K562 (cell line): ENCODE data around the gene BRCC3. TPM values are rescaled to one million over a fixed set of nuclear protein-coding genes. Genes with fewer than 3 reads are reported as not detected.

ENCODE experiments used
- ATAC-seq: fragments of 200-7000 bp; cut with Tn5 transposase; 3 replicates; pipeline ENCODE4 v1.9.1; 2020; ENCODE audit warnings: moderate library complexity
- BruUV-seq: library from RNA; stranded (reverse); fragments of 400-500 nt; replicated peaks from 2 replicates; lab custom pipeline; 2021; lab: Mats Ljungman, UMichigan
- CTCF ChIA-PET: fragments of 300-600 bp; formaldehyde crosslinking; extraction: SDS; loops from one replicate; lab custom pipeline; 2021; ENCODE audit warnings: low intra/inter-chr PET ratio; lab: Yijun Ruan, JAX
- POLR2A ChIA-PET: fragments of 300-600, 350-650 bp; sonication (Branson Sonifier 250); formaldehyde crosslinking; extraction: SDS; loops from one replicate; lab custom pipeline; 2021; ENCODE audit warnings: antibody characterized with exemption, inconsistent platforms; lab: Yijun Ruan, JAX
- DNase-seq, 4 experiments: peaks; one replicate each; pipeline versions ENCODE4 v3.0.0 to v3.0.0-alpha.2; 2011 to 2018; ENCODE audit warnings: low spot score in 3 of 4, mixed read lengths in 3 of 4; ENCODE audit errors: extremely low read depth in 1 of 4
- FAIRE-seq: peaks from 2 replicates; lab custom pipeline; 2011; peaks lifted over from hg19 to GRCh38; lab: Jason Lieb, UNC
- H2AFZ ChIP-seq: 2 replicates; pipeline ENCODE4 v1.6.0; 2011; ENCODE audit warnings: low read depth, low read length, control low read depth, inconsistent platforms
- H3K27ac ChIP-seq: fragments of 200-600 bp; 3 replicates; pipeline ENCODE4 v1.8.0; 2011; ENCODE audit warnings: low read depth, mild to moderate bottlenecking, control low read depth, inconsistent platforms, low read length, moderate library complexity, mixed read lengths; ENCODE audit errors: extremely low read depth
- H3K27me3 ChIP-seq, 2 experiments: fragments of 300-600 bp in 1 of 2; 2 replicates in 1 of 2; 3 replicates in 1 of 2; pipeline versions ENCODE4 v1.6.0 to v1.8.0; 2011; ENCODE audit warnings: inconsistent platforms in 2 of 2, low read length in 2 of 2, mild to moderate bottlenecking in 1 of 2, mixed read lengths in 1 of 2, moderate library complexity in 1 of 2; ENCODE audit not compliant: control insufficient read depth in 2 of 2, insufficient read depth in 2 of 2
- H3K36me3 ChIP-seq: fragments of 300-600 bp; 3 replicates; pipeline ENCODE4 v1.8.0; 2011; ENCODE audit warnings: mild to moderate bottlenecking, low read length, inconsistent platforms; ENCODE audit not compliant: control insufficient read depth, insufficient read depth
- H3K4me1 ChIP-seq, 2 experiments: fragments of 200-600 bp in 1 of 2; replicated peaks in 1 of 2; 2 replicates in 1 of 2; 3 replicates in 1 of 2; pipeline versions ENCODE4 v1.5.1 to v1.8.0; 2011; ENCODE audit warnings: inconsistent platforms in 2 of 2, low read length in 2 of 2, mild to moderate bottlenecking in 1 of 2, mixed read lengths in 1 of 2, moderate library complexity in 1 of 2; ENCODE audit not compliant: control insufficient read depth in 2 of 2, insufficient read depth in 2 of 2
- H3K4me2 ChIP-seq: 2 replicates; pipeline ENCODE4 v1.6.1; 2011; ENCODE audit warnings: low read length, control low read depth, inconsistent platforms, mixed read lengths; ENCODE audit not compliant: insufficient read depth
- H3K4me3 ChIP-seq: fragments of 200-600 bp; sonication (generic), shearing (Covaris generic); 2 replicates; pipeline ENCODE4 v1.5.1; 2016; ENCODE audit warnings: control low read depth, inconsistent platforms
- H3K79me2 ChIP-seq: fragments of 200-600 bp; 3 replicates; pipeline ENCODE4 v1.8.0; 2011; ENCODE audit warnings: low read length, inconsistent platforms; ENCODE audit not compliant: control insufficient read depth, insufficient read depth
- H3K9ac ChIP-seq, 2 experiments: 2 replicates each; pipeline versions ENCODE4 v1.6.0 to v1.6.1; 2011; ENCODE audit warnings: low read depth in 2 of 2, low read length in 2 of 2, control low read depth in 1 of 2, inconsistent platforms in 1 of 2, mild to moderate bottlenecking in 1 of 2, mixed read lengths in 1 of 2; ENCODE audit not compliant: insufficient read depth in 1 of 2
- H3K9me1 ChIP-seq: one replicate; pipeline ENCODE4 v1.6.0; 2011; ENCODE audit warnings: inconsistent platforms, mild to moderate bottlenecking, low read length, moderate library complexity; ENCODE audit not compliant: control insufficient read depth, insufficient read depth
- H3K9me3 ChIP-seq: replicated peaks from 2 replicates; pipeline ENCODE4 v1.5.1; 2011; ENCODE audit warnings: low read depth, low read length, inconsistent platforms; ENCODE audit not compliant: control insufficient read depth, insufficient read depth
- H4K20me1 ChIP-seq: replicated peaks from 2 replicates; pipeline ENCODE4 v1.6.1; 2011; ENCODE audit warnings: low read length, inconsistent platforms, mixed read lengths; ENCODE audit not compliant: control insufficient read depth, insufficient read depth
- CBX8 ChIP-seq: fragments of 200-600 bp; sonication (generic); IDR thresholded peaks from 2 replicates; pipeline ENCODE4 v1.6.1; 2012; ENCODE audit warnings: borderline replicate concordance, mixed run types, low read depth, mild to moderate bottlenecking, moderate library complexity, mixed read lengths, low read length, control low read depth, inconsistent platforms; ENCODE audit not compliant: poor library complexity, severe bottlenecking; ENCODE audit errors: extremely low read depth
- COPS2 ChIP-seq: fragments of 450-650 bp; conservative IDR thresholded peaks from 2 replicates; pipeline ENCODE4 v1.6.1; 2016; ENCODE audit warnings: mild to moderate bottlenecking, moderate library complexity
- KDM2B ChIP-seq: fragments of 250-450 bp; sonication (Bioruptor Pico); IDR thresholded peaks from 2 replicates; pipeline ENCODE4 v1.8.0; 2021; ENCODE audit warnings: mild to moderate bottlenecking, moderate library complexity
- POLR3A ChIP-seq: IDR thresholded peaks from 2 replicates; pipeline ENCODE4 v1.6.1; 2011; ENCODE audit warnings: borderline replicate concordance, mild to moderate bottlenecking, moderate library complexity; ENCODE audit not compliant: insufficient read length, insufficient read depth; ENCODE audit errors: extremely low read depth
- SMARCC2 ChIP-seq: fragments of 450-650 bp; IDR thresholded peaks from 2 replicates; pipeline ENCODE4 v1.6.1; 2017; ENCODE audit warnings: antibody characterized with exemption, moderate library complexity, mild to moderate bottlenecking, low read depth
- ZBTB1 ChIP-seq: sonication (generic); formaldehyde crosslinking; IDR thresholded peaks from 2 replicates; pipeline ENCODE4 v1.8.1; 2023; ENCODE audit warnings: missing genetic modification reagents, low read depth, mild to moderate bottlenecking, borderline replicate concordance
- ZFP30 ChIP-seq: fragments of 250-450 bp; sonication (Bioruptor Pico); IDR thresholded peaks from 2 replicates; pipeline ENCODE4 v1.8.0; 2022; ENCODE audit warnings: moderate library complexity, mild to moderate bottlenecking, inconsistent platforms, borderline replicate concordance
- ZNF316 ChIP-seq: fragments of 450-650 bp; IDR thresholded peaks from 2 replicates; pipeline ENCODE4 v1.6.1; 2016
- ZNF57 ChIP-seq: fragments of 450-650 bp; formaldehyde crosslinking; IDR thresholded peaks from 2 replicates; pipeline ENCODE4 v1.4.0; 2020; ENCODE audit warnings: mild to moderate bottlenecking, moderate library complexity
- ZNF778 ChIP-seq: fragments of 450-650 bp; formaldehyde crosslinking; IDR thresholded peaks from 2 replicates; pipeline ENCODE4 v1.4.0; 2020; ENCODE audit warnings: mild to moderate bottlenecking, moderate library complexity
- ZNF79 ChIP-seq: fragments of 250-450 bp; sonication (Bioruptor Pico); IDR thresholded peaks from 2 replicates; pipeline ENCODE4 v1.4.0; 2020; ENCODE audit warnings: low read depth, mild to moderate bottlenecking, moderate library complexity
- WGBS: fragments of 100-300 bp; shearing (Covaris generic); methylation state at CpG from one replicate; pipeline ENCODE4 v1.1.6; 2016; ENCODE audit warnings: low coverage, mixed read lengths; ENCODE audit not compliant: insufficient coverage; ENCODE audit errors: missing lambda C conversion rate; 5-methylcytosine and 5-hydroxymethylcytosine counted together
- in situ Hi-C: fragments of 300-500 bp; cut with MboI; formaldehyde crosslinking; loops from 4 replicates; pipeline ENCODE4 v1.15.0; 2018; ENCODE audit warnings: inconsistent platforms, mixed read lengths
- intact Hi-C: fragments of 100-400 bp; cut with micrococcal nuclease; formaldehyde crosslinking; loops from 2 replicates; pipeline ENCODE4 v1.14.2; 2022
- polyA plus RNA-seq, 8 experiments: library from polyadenylated mRNA; depleted of rRNA in 4 of 8; stranded (reverse) in 5 of 8; unstranded in 3 of 8; fragments of >200 nt; fragmentation: Nextera tagmentation in 2 of 8; fragmentation: Illumina TruSeq in 1 of 8; extraction: Ambion mirVana in 2 of 8; extraction: Trizol in 1 of 8; gene quantifications; 2 replicates each; pipeline versions ENCODE4 v1.2.1 to v1.2.3, GENCODE V29; 2011 to 2014; ENCODE audit warnings: inconsistent platforms in 1 of 8, missing spikeins in 1 of 8
- total RNA-seq, 7 experiments: library from RNA; depleted of rRNA in 6 of 7; stranded (reverse); fragments of >200 nt in 6 of 7; fragmentation: Illumina TruSeq in 2 of 7; extraction: Trizol in 2 of 7; gene quantifications; 2 replicates each; pipeline versions ENCODE4 v1.2.1 to v1.2.3, GENCODE V29; 2011 to 2021; ENCODE audit warnings: low replicate concordance in 1 of 7
- TF ChIP-seq, protein P1 (sequence below): fragments of 450-650 bp; IDR thresholded peaks from 2 replicates; pipeline ENCODE4 v1.6.1; 2016; ENCODE audit warnings: antibody characterized with exemption
- TF ChIP-seq, protein P2 (sequence below): fragments of 150-350 bp; conservative IDR thresholded peaks from 2 replicates; pipeline ENCODE4 v1.6.1; 2014; ENCODE audit warnings: low read length

BRCC3 gene
- total and polyA plus RNA-seq, 9 of the 15 experiments (the other 6 are each of a cell fraction or from before 2014, with no cell fraction given), result 9.6 to 44.8 (median 26.7) TPM

DNA sequence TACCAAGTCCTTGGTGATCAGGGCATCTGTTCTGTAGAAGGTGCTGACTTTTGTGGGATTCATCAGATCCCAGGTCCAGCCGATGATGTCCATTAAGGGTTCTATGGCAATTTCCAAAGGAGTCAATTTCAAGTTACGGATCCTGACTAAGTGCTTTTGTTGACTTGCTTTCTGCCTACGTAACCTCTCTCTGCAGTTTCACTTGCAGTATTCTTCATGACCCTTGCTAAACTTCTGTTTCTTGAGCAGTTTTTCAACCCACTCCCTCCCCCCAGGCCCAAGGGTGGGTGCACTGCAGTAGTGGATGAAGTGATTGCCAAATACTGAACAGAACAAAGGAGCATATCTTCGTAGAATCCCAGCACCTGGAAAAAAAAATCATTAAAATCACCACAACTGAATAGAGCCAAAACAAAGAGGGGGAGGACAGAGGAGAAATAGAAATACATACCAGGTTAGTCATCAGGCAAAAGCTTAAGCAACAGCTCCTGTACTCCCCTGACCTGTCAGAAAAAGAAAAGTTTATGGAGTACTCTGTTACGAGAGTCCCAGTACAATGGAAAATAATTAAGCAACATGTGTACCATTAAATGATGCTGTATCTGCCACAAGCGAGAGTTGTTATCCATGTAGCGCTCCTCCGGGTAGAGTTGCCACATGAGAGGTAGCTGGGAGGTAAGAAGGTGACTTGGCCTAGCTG lies 6.1 kb upstream of the BRCC3 start:
- Histone ChIP-seq H4K20me1 (no peaks in the 10 kb centered on the region), H3K4me1 (peaks cover 0 to 4% of the 10 kb centered on the region in 2 experiments; a peak in 3 of 5 replicates)
- TF ChIP-seq, protein P1, sequence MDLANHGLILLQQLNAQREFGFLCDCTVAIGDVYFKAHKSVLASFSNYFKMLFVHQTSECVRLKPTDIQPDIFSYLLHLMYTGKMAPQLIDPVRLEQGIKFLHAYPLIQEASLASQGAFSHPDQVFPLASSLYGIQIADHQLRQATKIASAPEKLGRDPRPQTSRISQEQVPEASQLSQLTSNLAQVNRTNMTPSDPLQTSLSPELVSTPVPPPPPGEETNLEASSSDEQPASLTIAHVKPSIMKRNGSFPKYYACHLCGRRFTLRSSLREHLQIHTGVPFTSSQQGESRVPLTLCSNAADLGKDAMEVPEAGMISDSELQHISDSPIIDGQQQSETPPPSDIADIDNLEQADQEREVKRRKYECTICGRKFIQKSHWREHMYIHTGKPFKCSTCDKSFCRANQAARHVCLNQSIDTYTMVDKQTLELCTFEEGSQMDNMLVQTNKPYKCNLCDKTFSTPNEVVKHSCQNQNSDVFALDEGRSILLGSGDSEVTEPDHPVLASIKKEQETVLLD, result no peak
- no peak for TF ChIP-seq ZNF57 (CRISPR knock-in tag)
- TF ChIP-seq KDM2B (CRISPR knock-in tag), result no peak
- TF ChIP-seq ZNF316, result no peak
- no peak for TF ChIP-seq ZNF778 (CRISPR knock-in tag)
- TF ChIP-seq ZNF79 (CRISPR knock-in tag), result no peak
- TF ChIP-seq ZBTB1 (CRISPR knock-in tag), result no peak
- TF ChIP-seq COPS2, result no peak
- TF ChIP-seq, protein P2, sequence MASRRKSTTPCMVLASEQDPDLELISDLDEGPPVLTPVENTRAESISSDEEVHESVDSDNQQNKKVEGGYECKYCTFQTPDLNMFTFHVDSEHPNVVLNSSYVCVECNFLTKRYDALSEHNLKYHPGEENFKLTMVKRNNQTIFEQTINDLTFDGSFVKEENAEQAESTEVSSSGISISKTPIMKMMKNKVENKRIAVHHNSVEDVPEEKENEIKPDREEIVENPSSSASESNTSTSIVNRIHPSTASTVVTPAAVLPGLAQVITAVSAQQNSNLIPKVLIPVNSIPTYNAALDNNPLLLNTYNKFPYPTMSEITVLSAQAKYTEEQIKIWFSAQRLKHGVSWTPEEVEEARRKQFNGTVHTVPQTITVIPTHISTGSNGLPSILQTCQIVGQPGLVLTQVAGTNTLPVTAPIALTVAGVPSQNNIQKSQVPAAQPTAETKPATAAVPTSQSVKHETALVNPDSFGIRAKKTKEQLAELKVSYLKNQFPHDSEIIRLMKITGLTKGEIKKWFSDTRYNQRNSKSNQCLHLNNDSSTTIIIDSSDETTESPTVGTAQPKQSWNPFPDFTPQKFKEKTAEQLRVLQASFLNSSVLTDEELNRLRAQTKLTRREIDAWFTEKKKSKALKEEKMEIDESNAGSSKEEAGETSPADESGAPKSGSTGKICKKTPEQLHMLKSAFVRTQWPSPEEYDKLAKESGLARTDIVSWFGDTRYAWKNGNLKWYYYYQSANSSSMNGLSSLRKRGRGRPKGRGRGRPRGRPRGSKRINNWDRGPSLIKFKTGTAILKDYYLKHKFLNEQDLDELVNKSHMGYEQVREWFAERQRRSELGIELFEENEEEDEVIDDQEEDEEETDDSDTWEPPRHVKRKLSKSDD, result no peak
- TF ChIP-seq SMARCC2, result no peak
- no peak for TF ChIP-seq ZFP30 (CRISPR knock-in tag)
- no peak for TF ChIP-seq CBX8
- TF ChIP-seq POLR3A, result no peak
- TF ChIP-seq, all 486 proteins: peak for 0
- Histone ChIP-seq H3K36me3 (peaks cover 23% of the 10 kb centered on the region; the same call in 2 of the 3 replicates), H3K79me2 (peaks cover 23% of the 10 kb centered on the region), H3K9me3 (no peaks in the 10 kb centered on the region), H3K4me3 (no peak overlapping the region), H3K9ac (no peak overlapping the region), H3K9me1 (no peaks in the 10 kb centered on the region), H3K4me2 (no peak overlapping the region), H3K27me3 (no peaks in the 10 kb centered on the region), H3K27ac (no peak overlapping the region), H2AFZ (no peak overlapping the region)
- no TSS peak for BruUV-seq
- CTCF ChIA-PET, result no interaction called here
- in situ Hi-C loops (no loop called here), intact Hi-C loops (no loop called here)
- DNase-seq, result no peak
- 87% methylated on average over 7 of the region's 8 CpGs for WGBS
- POLR2A ChIA-PET, result no interaction called here
- peak; percentile 23 for FAIRE-seq
- ATAC-seq, result no peak
